Testis (tissue), 2 donors: ENCODE results near the gene XYLT1.

Experiments
- CTCF ChIP-seq, 3 experiments: fragments of 450-650 bp in 2 of 3; fragments of 200-600 bp in 1 of 3; sonication (generic) in 1 of 3; IDR thresholded peaks; one replicate each; pipeline ENCODE4 v1.5.1; 2016 to 2019; ENCODE audit warnings: antibody characterized with exemption in 3 of 3, mild to moderate bottlenecking in 2 of 3, moderate library complexity in 1 of 3
- POLR2A ChIP-seq: fragments of 450-650 bp; IDR thresholded peaks from one replicate; pipeline ENCODE4 v1.6.1; 2017; ENCODE audit warnings: antibody characterized with exemption, mild to moderate bottlenecking, moderate library complexity

GRCh38 chr16:17335826-17336529, 134.8 kb downstream of the XYLT1 start:
- TF ChIP-seq CTCF (IDR thresholded peaks at IDR 0.05) (no peak), POLR2A (no peak)
